ENCODE results near the gene SCRG1.

Gene SCRG1

DNA sequence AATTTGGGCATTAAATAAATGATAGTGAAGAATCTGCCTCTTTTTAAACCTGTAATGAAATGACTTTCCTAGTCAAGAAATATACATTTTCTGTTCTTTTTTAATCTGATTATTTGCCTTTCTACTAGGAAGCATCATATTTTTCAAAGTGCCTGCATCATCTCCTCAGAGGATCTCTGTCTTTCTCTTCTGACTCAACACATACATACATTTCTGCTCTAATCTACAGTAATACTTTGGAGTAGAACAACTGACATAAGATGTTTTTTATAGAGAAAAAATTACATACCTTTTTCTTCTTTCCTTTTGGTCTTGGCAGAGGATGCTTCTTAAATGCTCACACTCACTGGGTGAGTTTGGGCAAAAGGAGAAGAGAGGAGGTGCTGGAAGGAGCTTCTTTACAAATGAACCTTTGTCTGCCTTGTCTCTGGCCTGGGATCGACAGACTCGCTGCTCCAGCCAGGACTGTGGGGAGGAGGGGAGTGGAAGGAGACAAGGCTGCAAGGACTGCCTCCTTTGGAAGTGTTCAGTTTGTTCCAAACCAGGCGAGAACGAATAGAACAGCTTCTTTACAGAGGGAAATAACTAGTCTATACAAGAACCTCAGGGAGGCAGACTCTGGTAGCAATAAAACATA lies at the start of gene SCRG1:
TSS of gene SCRG1 (minus strand) at position 338 of the 637 bp plus-strand sequence. CDS start 7,702 bp downstream, outside the sequence.
- DNase-seq: no peak

GRCh38 chr4:173448103-173448502 lies 49.2 kb upstream of the SCRG1 start:
- DNase-seq: peak; percentile 9

DNA sequence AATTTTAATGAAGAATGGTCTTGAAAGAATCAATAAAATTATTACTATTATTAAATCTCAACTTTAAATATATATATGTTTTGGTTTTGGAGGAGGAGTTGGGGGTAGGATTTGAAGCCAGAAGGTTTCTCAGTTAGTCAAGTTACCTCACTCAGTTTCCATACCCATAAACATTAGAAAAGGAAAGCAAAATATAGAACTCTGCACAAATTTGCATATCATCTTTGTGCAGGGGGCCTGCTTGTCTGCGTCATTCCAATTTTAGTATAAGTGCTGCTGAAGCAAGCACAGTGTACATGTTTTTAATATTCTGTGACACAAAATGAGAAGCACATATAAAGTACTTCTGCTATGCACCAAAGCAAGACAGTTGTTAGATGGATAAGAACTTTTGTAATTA lies 47.5 kb upstream of the SCRG1 start:
- DNase-seq: no peak

GRCh38 chr4:173443121-173443520 lies 44.2 kb upstream of the SCRG1 start:
- no peak for DNase-seq

DNA sequence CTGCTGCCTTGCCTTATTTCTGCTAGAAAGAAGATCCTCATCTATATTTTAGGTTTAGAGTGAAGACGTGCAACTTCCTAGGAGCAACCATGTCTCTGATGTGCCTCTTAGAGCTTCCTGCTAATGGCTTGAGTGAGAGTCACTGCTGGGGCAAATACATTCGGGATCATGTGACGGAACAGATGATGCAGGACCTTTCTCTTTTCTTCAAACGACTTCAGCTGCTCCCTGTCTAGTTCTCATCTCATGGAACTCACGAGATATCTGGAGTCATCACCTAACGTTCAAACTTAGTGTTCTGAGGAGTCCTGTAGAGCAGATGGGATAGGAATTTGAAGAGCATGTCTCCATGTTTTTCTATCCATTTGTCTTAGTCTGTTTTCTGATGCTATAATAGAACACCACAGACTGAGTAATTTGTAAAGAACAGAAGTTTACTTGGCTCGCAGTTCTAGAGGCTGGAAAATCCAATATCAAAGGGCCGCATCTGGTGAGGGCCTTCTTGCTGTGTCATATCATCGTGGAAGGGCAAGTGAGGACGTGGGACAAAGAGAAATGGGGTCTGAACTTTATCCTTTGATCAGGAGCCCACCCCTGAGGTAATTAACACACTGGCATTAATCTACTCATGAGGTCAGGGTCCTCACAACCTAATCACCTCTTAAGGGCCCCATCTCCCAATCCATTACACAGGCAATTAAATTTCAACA lies 43.5 kb upstream of the SCRG1 start:
- no peak for DNase-seq

GRCh38 chr4:173440888-173441287 lies 42.0 kb upstream of the SCRG1 start:
- no peak for DNase-seq

DNA sequence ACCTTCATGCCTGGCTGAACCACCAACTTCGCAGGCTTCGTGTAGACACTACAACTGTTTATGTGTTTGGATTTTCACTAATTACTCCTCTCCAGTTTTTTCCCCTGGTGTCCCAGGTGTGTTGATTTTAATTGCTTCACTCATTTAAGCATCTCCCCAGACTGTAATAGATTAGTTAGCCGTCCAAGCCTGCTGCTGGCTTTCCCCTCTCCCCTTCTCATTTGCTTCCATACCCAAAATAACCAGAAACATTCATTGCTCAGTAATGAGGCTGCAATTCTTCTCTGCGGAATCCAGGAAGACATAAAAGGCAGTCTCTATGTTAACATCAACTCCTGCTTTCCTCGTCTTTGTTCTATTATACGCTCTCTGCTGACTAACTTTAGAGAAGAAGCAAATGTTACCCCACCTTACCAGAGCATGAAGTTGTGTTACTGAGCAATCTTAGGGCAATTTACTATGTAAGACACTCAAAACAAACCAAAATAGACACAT lies 37.9 kb upstream of the SCRG1 start:
- DNase-seq: no peak

- DNase-seq: no peak
These were observed 37.2 kb upstream of the SCRG1 start for GRCh38 chr4:173436149-173436579.

DNA sequence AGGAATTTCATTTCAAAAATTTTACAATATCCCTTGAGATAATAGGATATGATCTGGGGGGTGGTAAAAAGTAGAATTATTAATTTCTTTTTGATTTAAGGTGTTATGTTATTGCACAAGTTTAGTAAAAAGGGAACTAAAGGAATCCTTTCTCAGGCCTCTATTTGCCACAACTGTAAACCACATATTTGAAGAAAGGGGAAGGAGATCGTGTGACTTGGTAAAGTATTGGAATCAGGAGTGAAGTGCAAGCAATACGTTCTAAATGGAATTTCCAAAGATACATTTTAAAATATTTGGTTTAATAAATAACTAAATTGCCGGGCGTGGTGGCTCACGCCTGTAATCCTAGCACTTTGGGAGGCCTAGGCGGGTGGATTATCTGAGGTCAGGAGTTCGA lies 35.3 kb upstream of the SCRG1 start:
- DNase-seq: no peak

GRCh38 chr4:173433447-173433846 lies 34.5 kb upstream of the SCRG1 start:
- DNase-seq: no peak

GRCh38 chr4:173432430-173432829 lies 33.5 kb upstream of the SCRG1 start:
- DNase-seq: no peak

DNA sequence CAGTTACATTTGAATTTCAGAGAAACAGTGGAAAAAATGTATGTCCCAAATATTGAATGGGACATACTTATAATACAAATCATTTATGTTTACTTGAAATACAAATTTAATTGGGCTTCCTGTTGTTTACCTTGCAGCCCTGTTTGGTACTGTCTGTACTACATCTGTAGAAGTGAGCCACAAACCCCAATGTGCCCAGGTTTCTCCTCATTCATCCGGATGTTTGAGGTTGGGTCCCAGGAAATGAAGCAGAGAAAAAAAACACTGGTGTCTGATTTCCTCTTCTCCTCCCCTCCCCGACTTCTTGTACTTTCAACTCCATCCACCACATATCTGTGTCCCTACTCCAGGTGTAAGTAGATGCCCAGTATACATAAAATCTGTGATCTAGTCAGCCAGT lies 27.1 kb upstream of the SCRG1 start:
- no peak for DNase-seq

DNA sequence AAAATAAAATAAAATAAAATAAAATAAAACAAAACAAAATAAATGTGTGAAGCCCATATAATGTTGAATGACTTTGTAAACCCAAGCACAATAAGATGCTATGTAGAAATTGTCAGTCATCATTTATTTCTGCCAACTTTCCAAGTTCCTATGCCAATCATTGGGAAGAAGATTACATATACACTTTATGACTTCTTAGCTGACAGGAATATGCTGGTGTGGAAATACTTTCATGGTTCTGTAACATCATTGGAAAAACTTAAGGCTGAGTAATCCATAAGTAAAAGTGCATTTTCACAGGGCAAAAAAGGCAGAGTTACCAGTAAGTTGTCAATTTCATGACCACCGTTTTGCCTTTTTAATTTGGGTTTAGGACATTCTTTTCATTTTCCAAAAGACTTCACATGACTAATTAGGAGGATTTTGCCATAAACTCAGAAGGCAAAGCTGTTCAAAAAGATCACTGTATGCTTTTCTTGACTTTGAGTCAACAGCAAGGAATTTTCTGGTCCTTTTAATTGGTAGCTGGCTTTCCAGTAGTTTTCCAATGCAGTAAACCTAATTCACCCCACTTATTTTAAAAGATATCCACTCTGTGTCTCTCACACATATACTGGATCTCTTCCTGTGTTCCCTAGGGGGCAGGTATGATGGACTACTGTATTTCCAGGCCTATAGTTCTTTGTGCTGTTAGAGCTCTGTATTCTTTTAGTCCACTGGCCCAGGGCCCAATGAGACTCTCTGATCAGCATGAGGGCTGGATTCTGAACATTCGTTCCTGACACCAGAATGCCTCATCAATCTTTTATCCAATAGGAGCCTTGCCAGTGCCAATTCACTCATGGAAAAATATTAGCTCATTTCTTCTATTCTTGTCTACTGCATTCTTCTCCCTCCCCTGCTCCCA lies 26.2 kb upstream of the SCRG1 start:
- DNase-seq: no peak

DNA sequence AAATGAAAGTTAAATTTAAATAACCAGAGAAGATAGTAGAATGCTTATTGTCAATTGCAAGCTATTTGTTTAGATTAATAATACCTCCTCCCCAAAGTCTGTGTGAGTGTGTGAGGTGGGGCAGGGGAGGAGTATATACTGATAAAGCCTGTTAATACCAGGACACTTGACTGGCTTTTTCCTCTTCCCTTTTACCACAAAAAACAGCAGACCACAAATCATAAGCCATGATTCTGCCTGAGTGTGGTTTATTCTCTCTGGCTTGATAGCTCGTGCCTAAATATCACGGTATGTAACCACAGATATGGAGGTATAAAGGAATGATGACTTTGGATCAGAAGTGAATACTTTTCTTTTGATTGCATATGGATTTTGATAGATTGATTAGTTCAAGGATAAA lies 21.9 kb upstream of the SCRG1 start:
- DNase-seq: no peak

GRCh38 chr4:173420324-173420752 lies 21.4 kb upstream of the SCRG1 start:
- no peak for DNase-seq

GRCh38 chr4:173418639-173419038 lies 19.7 kb upstream of the SCRG1 start:
- DNase-seq: no peak

GRCh38 chr4:173417833-173418232 lies 18.9 kb upstream of the SCRG1 start:
- no peak for DNase-seq

GRCh38 chr4:173415885-173416653 lies 17.2 kb upstream of the SCRG1 start:
- DNase-seq: no peak

DNA sequence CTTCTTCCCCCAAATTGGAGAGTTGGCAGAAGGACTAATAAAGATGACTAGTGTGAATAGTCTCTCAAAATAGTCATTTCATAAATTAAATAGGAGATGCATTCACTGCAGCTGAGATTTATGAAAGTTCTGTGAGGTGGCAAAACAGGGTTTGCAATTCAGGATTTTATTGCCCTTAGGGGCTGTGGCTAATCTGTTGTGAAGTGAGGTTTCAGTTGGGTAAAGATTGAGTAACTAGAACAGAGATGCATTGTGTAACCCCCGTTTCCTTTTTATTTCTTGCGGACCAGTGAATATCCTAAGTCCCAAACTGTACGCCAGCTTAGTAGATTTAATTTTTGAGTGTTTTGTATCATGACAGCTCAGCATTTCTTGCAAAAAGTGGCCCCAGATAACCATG lies 16.2 kb upstream of the SCRG1 start:
- no peak for DNase-seq

DNA sequence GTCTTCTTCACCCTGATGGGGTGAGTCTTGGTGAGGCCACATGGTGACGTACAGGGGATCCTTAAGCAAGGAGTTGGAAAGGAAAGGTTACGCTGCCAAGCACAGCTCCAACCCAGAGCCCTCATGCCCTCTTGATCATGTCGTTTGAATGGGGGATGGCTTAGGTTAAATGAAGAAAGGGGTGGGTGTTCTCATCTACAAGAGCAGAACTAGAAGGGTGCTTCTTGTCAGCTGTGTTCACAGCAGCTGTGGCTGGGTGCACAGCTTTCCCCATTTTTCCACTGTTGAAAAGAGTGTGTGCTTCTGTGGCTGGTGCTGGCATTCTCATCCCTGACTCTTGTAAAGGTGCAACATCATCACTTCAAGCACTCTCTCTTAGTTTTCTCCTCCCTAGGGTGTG lies 15.5 kb upstream of the SCRG1 start:
- DNase-seq: no peak

GRCh38 chr4:173413036-173413435 lies 14.1 kb upstream of the SCRG1 start:
- no peak for DNase-seq

GRCh38 chr4:173411106-173411693 lies 12.3 kb upstream of the SCRG1 start:
- DNase-seq: no peak
